ENCODE results near the gene SRXN1. TPM values are rescaled to one million over a fixed set of nuclear protein-coding genes. Genes with fewer than 3 reads are reported as not detected.

Gene SRXN1
- total RNA-seq, 1 experiment from 2014 or later, result 80.8 TPM

- Histone ChIP-seq H3K9me3 (ENCODE audit: control insufficient read depth in 1 of 2, insufficient read depth in 1 of 2, low read depth in 1 of 2, low read length in 2 of 2) (no peaks in the 10 kb centered on the region), H3K36me3 (ENCODE audit: control insufficient read depth in 1 of 2, insufficient read depth in 2 of 2, low read length in 2 of 2) (no peaks in the 10 kb centered on the region), H3K4me1 (ENCODE audit: control insufficient read depth in 1 of 2, insufficient read depth in 2 of 2, low read length in 2 of 2) (no peaks in the 10 kb centered on the region), H3K9ac (ENCODE audit: low read length) (no peak overlapping the region), H3K79me2 (ENCODE audit: insufficient read depth, low read length) (no peaks in the 10 kb centered on the region), H2AFZ (ENCODE audit: low read depth, low read length, poor library complexity, severe bottlenecking) (no peak overlapping the region), H4K20me1 (ENCODE audit: insufficient read depth) (no peaks in the 10 kb centered on the region), H3K4me3 (replicated peaks in 1 of 2; ENCODE audit: low read depth in 1 of 2, low read length in 2 of 2) (no peak overlapping the region), H3K27ac (ENCODE audit: low read depth, low read length) (no peak overlapping the region), H3K27me3 (ENCODE audit: insufficient read depth, low read length) (no peaks in the 10 kb centered on the region), H3K4me2 (ENCODE audit: low read length) (no peak overlapping the region), H3K9me2 (ENCODE audit: insufficient read depth) (no peaks in the 10 kb centered on the region)
- BruUV-seq (replicated peaks), result no TSS peak
- TF ChIP-seq EGR1 (IDR thresholded peaks at IDR 0.05; ENCODE audit: low read depth) (no peak), CEBPB (IDR thresholded peaks at IDR 0.05; ENCODE audit: low read depth) (no peak)
- RAD21 ChIA-PET (ENCODE audit: low non-redundant PET in 1 of 2, low total read pairs in 2 of 2, uncharacterized antibody in 2 of 2, unreplicated experiment in 2 of 2), result no interaction called here
- ATAC-seq (no peak), DNase-seq (ENCODE audit: low read depth, low spot score) (no peak)
- CTCF ChIA-PET, result interaction anchor here (1.1 kb wide), 1 partner anchor 52 kb away, joined by 3 read pairs; no protein-coding TSS in a partner anchor
- POLR2A ChIA-PET, result no interaction called here
- intact Hi-C loops (cut with micrococcal nuclease), result no loop called here
Observed at GRCh38 chr20:615514-615913, 37.5 kb downstream of the SRXN1 start.

- H3K4me1 ChIP-seq (ENCODE audit: control insufficient read depth in 1 of 2, insufficient read depth in 2 of 2, low read length in 2 of 2), result no peaks in the 10 kb centered on the region
- DNase-seq (ENCODE audit: low read depth, low spot score), result no peak
- ATAC-seq, result no peak
- H3K9me2 ChIP-seq (ENCODE audit: insufficient read depth), result no peaks in the 10 kb centered on the region
- no peak for TF ChIP-seq POLR2A (IDR thresholded peaks at IDR 0.05; ENCODE audit: borderline replicate concordance, extremely low read depth, insufficient read depth, insufficient read length)
- TF ChIP-seq EGR1 (IDR thresholded peaks at IDR 0.05; ENCODE audit: low read depth), result no peak
- TF ChIP-seq, protein P1, sequence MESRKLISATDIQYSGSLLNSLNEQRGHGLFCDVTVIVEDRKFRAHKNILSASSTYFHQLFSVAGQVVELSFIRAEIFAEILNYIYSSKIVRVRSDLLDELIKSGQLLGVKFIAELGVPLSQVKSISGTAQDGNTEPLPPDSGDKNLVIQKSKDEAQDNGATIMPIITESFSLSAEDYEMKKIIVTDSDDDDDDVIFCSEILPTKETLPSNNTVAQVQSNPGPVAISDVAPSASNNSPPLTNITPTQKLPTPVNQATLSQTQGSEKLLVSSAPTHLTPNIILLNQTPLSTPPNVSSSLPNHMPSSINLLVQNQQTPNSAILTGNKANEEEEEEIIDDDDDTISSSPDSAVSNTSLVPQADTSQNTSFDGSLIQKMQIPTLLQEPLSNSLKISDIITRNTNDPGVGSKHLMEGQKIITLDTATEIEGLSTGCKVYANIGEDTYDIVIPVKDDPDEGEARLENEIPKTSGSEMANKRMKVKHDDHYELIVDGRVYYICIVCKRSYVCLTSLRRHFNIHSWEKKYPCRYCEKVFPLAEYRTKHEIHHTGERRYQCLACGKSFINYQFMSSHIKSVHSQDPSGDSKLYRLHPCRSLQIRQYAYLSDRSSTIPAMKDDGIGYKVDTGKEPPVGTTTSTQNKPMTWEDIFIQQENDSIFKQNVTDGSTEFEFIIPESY (IDR thresholded peaks at IDR 0.05; ENCODE audit: extremely low read depth, insufficient replicate concordance, low read length), result no peak
- no peak for TF ChIP-seq CEBPB (IDR thresholded peaks at IDR 0.05; ENCODE audit: low read depth)
- TF ChIP-seq, protein P2, sequence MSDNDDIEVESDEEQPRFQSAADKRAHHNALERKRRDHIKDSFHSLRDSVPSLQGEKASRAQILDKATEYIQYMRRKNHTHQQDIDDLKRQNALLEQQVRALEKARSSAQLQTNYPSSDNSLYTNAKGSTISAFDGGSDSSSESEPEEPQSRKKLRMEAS (IDR thresholded peaks at IDR 0.05), result no peak
- TF ChIP-seq ZNF274 (IDR thresholded peaks at IDR 0.05; ENCODE audit: low read depth, low read length), result no peak
- no peak for TF ChIP-seq SRF (IDR thresholded peaks at IDR 0.05; ENCODE audit: low read depth)
- TF ChIP-seq ZFX (IDR thresholded peaks at IDR 0.05), result no peak
- no peak for TF ChIP-seq RAD21 (IDR thresholded peaks at IDR 0.05; ENCODE audit: low read depth)
- no peak for TF ChIP-seq ELF1 (IDR thresholded peaks at IDR 0.05; ENCODE audit: borderline replicate concordance, low read depth)
- TF ChIP-seq YY1 (IDR thresholded peaks at IDR 0.05; ENCODE audit: extremely low read depth, insufficient replicate concordance, low read depth, low read length), result no peak
- TF ChIP-seq CBX3 (IDR thresholded peaks at IDR 0.05; ENCODE audit: low read depth), result no peak
- no peak for TF ChIP-seq FOSL1 (IDR thresholded peaks at IDR 0.05; ENCODE audit: low read depth)
- no peak for TF ChIP-seq EZH2 (IDR thresholded peaks at IDR 0.05)
- TF ChIP-seq REST (IDR thresholded peaks at IDR 0.05; ENCODE audit: low read depth), result no peak
- H3K4me2 ChIP-seq (ENCODE audit: low read length), result no peak overlapping the region
- no peaks in the 10 kb centered on the region for H3K79me2 ChIP-seq (ENCODE audit: insufficient read depth, low read length)
- no peaks in the 10 kb centered on the region for H4K20me1 ChIP-seq (ENCODE audit: insufficient read depth)
- no TSS peak for BruUV-seq (replicated peaks)
- no peak overlapping the region for H3K9ac ChIP-seq (ENCODE audit: low read length)
- H2AFZ ChIP-seq (ENCODE audit: low read depth, low read length, poor library complexity, severe bottlenecking), result no peak overlapping the region
- no peaks in the 10 kb centered on the region for H3K9me3 ChIP-seq (ENCODE audit: control insufficient read depth in 1 of 2, insufficient read depth in 1 of 2, low read depth in 1 of 2, low read length in 2 of 2)
- RAD21 ChIA-PET (ENCODE audit: low non-redundant PET in 1 of 2, low total read pairs in 2 of 2, uncharacterized antibody in 2 of 2, unreplicated experiment in 2 of 2), result no interaction called here
- no peak overlapping the region for H3K4me3 ChIP-seq (replicated peaks in 1 of 2; ENCODE audit: low read depth in 1 of 2, low read length in 2 of 2)
- H3K27me3 ChIP-seq (ENCODE audit: insufficient read depth, low read length), result no peaks in the 10 kb centered on the region
- intact Hi-C loops (cut with micrococcal nuclease), result no loop called here
- no peak overlapping the region for H3K27ac ChIP-seq (ENCODE audit: low read depth, low read length)
- CTCF ChIA-PET, result no interaction called here
- POLR2A ChIA-PET, result no interaction called here
- H3K36me3 ChIP-seq (ENCODE audit: control insufficient read depth in 1 of 2, insufficient read depth in 2 of 2, low read length in 2 of 2), result no peaks in the 10 kb centered on the region
Observed at GRCh38 chr20:611843-612185, 41.2 kb downstream of the SRXN1 start.
